ENCODE results near the gene NSFL1C.

DNA sequence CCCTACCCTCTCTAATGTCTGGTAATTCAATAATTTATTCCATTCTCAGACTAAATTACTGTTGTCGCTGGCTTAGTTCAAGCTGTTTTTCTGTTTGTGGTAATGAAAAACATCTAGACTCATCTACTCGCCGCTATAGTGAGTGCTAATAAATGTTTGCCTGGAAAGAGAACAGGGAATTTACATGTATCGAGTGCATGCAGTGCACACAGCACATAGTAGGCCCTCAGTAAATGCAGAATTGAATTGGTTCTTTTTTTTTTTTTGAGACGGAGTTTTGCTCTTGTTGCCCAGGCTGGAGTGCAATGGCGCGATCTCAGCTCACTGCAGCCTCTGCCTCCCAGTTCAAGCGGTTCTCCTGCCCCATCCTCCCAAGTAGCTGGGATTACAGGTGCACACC, 7.7 kb upstream of the NSFL1C start:
- TF ChIP-seq, protein P1, sequence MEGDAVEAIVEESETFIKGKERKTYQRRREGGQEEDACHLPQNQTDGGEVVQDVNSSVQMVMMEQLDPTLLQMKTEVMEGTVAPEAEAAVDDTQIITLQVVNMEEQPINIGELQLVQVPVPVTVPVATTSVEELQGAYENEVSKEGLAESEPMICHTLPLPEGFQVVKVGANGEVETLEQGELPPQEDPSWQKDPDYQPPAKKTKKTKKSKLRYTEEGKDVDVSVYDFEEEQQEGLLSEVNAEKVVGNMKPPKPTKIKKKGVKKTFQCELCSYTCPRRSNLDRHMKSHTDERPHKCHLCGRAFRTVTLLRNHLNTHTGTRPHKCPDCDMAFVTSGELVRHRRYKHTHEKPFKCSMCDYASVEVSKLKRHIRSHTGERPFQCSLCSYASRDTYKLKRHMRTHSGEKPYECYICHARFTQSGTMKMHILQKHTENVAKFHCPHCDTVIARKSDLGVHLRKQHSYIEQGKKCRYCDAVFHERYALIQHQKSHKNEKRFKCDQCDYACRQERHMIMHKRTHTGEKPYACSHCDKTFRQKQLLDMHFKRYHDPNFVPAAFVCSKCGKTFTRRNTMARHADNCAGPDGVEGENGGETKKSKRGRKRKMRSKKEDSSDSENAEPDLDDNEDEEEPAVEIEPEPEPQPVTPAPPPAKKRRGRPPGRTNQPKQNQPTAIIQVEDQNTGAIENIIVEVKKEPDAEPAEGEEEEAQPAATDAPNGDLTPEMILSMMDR (IDR thresholded peaks at IDR 0.05) = no peak
- TF ChIP-seq POLR2A (IDR thresholded peaks at IDR 0.05) = no peak
